Breast epithelium (tissue), 4 donors: ENCODE results near the gene LMNTD1. TPM values are rescaled to one million over a fixed set of nuclear protein-coding genes. Genes with fewer than 3 reads are reported as not detected.

Experiments used
- DNase-seq, 2 donors: peaks; one replicate each; pipeline ENCODE4 v3.0.0-alpha.2; 2019; ENCODE audit warnings: low spot score in 2 of 2
- H3K27ac ChIP-seq, 2 donors: fragments of 200-600 bp; sonication (generic) in 1 of 2; one replicate each; pipeline ENCODE4 v1.5.1; 2016 to 2019; ENCODE audit warnings: mild to moderate bottlenecking in 1 of 2
- H3K27me3 ChIP-seq, 2 donors: fragments of 200-600 bp; sonication (generic) in 1 of 2; one replicate each; pipeline versions ENCODE4 v1.5.1 to v1.6.0; 2017 to 2019; ENCODE audit warnings: control low read depth in 1 of 2, mild to moderate bottlenecking in 1 of 2
- H3K36me3 ChIP-seq: fragments of 200-600 bp; one replicate; pipeline ENCODE4 v1.5.1; 2019
- H3K4me1 ChIP-seq, 2 donors: fragments of 200-600 bp; sonication (generic); one replicate each; pipeline ENCODE4 v1.5.1; 2016 to 2019; ENCODE audit warnings: control low read depth in 1 of 2
- H3K4me3 ChIP-seq, 3 donors: fragments of 200-600 bp; sonication (generic); 1 replicate in 2 of 3; 2 replicates in 1 of 3; pipeline ENCODE4 v1.5.1; 2016 to 2019; ENCODE audit warnings: mild to moderate bottlenecking in 3 of 3, moderate library complexity in 2 of 3
- H3K9me3 ChIP-seq, 2 donors: fragments of 200-600 bp; sonication (generic) in 1 of 2; one replicate each; pipeline ENCODE4 v1.5.1; 2016 to 2019; ENCODE audit warnings: control low read depth in 1 of 2
- CTCF ChIP-seq, 3 donors: fragments of 450-650 bp; IDR thresholded peaks; one replicate each; pipeline ENCODE4 v1.5.1; 2016 to 2017; ENCODE audit warnings: antibody characterized with exemption in 3 of 3, mild to moderate bottlenecking in 3 of 3, moderate library complexity in 3 of 3
- POLR2A ChIP-seq: fragments of 450-650 bp; IDR thresholded peaks from one replicate; pipeline ENCODE4 v1.6.1; 2016; ENCODE audit warnings: antibody characterized with exemption, mild to moderate bottlenecking, moderate library complexity
- POLR2AphosphoS5 ChIP-seq, 3 donors: sonication (generic); formaldehyde crosslinking; IDR thresholded peaks; one replicate each; pipeline ENCODE4 v1.6.1; 2017; ENCODE audit warnings: antibody characterized with exemption in 3 of 3
- intact Hi-C: fragments of 100-400 bp; cut with DNase I; formaldehyde crosslinking; loops from one replicate; pipeline ENCODE4 v1.15.1; 2023; ENCODE audit warnings: low total_unique reads
- total RNA-seq, 3 donors: library from RNA; depleted of rRNA; stranded (reverse); fragments of >200 nt; gene quantifications; one replicate each; pipeline ENCODE4 v1.1.0, GENCODE V29; 2016

The LMNTD1 gene
- total RNA-seq, 3 donors from 2014 or later = not detected

DNA sequence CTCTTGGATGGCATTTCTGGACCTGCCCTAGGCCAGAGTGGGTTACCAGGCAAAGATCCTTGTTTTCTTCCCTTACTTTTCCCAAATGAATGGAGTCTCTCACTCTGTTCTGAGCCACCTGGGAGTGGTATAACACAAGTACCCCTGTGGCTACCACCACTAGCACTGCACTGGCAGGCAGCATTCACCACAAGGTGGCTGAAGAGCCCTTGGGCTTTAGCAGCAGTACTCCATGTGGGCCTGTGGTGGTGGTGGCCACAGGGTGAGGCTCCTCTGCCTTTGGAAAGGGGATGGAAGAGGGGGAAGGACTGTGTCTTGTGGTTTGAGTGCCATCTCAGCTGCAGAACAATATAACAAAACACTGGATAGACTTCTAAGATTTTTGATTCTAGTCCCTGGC is 38.1 kb upstream of the LMNTD1 start:
- Histone ChIP-seq H3K27ac (no peak overlapping the region), H3K4me3 (no peak overlapping the region), H3K9me3 (no peaks in the 10 kb centered on the region), H3K36me3 (no peaks in the 10 kb centered on the region), H3K27me3 (no peaks in the 10 kb centered on the region), H3K4me1 (no peaks in the 10 kb centered on the region)
- intact Hi-C loops = no loop called here
- TF ChIP-seq CTCF (IDR thresholded peaks at IDR 0.05) (no peak), POLR2AphosphoS5 (IDR thresholded peaks at IDR 0.05) (no peak), POLR2A (no peak)
- no peak for DNase-seq

- Histone ChIP-seq H3K27me3 (no peaks in the 10 kb centered on the region), H3K4me3 (no peak overlapping the region), H3K9me3 (no peaks in the 10 kb centered on the region), H3K4me1 (no peaks in the 10 kb centered on the region), H3K27ac (no peak overlapping the region), H3K36me3 (no peaks in the 10 kb centered on the region)
- intact Hi-C loops = no loop called here
- no peak for DNase-seq
- TF ChIP-seq POLR2AphosphoS5 (IDR thresholded peaks at IDR 0.05) (no peak), POLR2A (no peak), CTCF (IDR thresholded peaks at IDR 0.05) (no peak)
Measured at GRCh38 chr12:25590011-25590721, 37.1 kb upstream of the LMNTD1 start.

DNA sequence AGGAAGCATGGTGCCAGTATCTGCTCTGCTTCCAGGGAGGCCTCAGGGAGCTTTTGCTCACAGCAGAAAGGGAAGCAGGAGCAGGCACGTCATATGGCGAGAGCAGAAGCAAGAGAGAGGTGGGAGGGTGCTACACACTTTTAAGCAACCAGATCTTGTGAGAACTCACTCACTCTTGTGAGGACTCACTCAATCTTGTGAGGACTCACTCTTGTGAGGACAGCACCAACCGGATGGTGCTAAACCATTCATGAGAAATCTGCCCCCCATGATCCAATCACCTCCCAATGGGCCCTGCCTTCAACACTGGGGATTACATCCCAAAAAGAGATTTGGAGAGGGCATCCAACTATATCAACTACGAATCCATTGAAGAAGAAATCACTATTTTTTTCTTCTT is 34.3 kb upstream of the LMNTD1 start:
- H3K27ac ChIP-seq = no peak overlapping the region
- no peaks in the 10 kb centered on the region for H3K9me3 ChIP-seq
- H3K4me3 ChIP-seq = no peak overlapping the region
- no peaks in the 10 kb centered on the region for H3K27me3 ChIP-seq
- TF ChIP-seq POLR2AphosphoS5 (IDR thresholded peaks at IDR 0.05) = no peak
- TF ChIP-seq POLR2A = no peak
- no peak for DNase-seq
- no peaks in the 10 kb centered on the region for H3K4me1 ChIP-seq
- H3K36me3 ChIP-seq = no peaks in the 10 kb centered on the region
- intact Hi-C loops = no loop called here

DNA sequence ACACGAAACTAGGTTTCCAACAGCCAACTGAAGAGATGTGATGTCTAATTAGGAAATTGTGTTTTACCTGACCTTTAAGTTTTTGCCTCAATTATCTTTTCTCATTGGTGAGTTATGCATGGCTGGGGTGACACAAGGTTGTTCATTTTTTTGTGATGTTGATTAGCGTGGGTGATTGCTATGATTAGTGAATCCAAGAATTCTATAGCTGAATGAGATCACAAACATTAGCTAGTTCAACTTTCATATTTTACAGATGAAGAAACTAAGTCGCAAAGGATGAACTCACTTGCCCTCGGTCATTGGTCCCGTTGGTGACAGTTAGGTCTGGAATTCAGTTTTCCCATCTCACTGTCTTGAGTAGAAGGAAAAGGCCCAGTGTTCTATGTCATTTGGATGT is 32.6 kb upstream of the LMNTD1 start:
- Histone ChIP-seq H3K27me3 (no peaks in the 10 kb centered on the region), H3K9me3 (no peaks in the 10 kb centered on the region), H3K36me3 (no peaks in the 10 kb centered on the region), H3K4me3 (no peak overlapping the region), H3K4me1 (no peaks in the 10 kb centered on the region), H3K27ac (peak overlapping the region; percentile 52 to 71)
- intact Hi-C loops = no loop called here
- TF ChIP-seq CTCF (IDR thresholded peaks at IDR 0.05) = no peak
- TF ChIP-seq POLR2AphosphoS5 (IDR thresholded peaks at IDR 0.05) = no peak
- no peak for TF ChIP-seq POLR2A
- DNase-seq = no peak

DNA sequence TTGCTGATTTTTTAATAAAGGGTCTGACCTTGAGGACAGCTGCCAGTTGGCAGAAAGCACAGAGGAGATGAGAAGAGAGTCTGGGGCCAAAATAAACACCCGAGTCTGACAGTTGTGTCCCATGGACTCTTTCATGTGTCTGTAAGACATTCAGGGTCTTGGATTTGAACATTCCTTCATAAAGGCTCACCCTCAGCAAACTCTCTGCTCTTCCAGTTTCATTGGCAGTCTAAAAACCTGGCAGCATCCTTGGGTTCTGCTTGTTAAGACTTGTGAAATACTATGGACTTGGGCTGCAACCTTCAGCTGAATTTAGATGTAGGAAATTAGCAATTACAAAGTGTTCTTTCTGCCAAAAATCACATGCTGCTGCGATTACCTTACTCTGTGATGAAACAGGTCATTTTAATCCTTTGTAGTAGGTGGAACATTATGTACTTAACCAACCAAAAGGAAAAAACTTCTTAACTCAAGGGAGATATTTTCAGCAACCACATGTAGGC is 32.0 kb upstream of the LMNTD1 start:
- DNase-seq = peak in 1 of 2 donors; percentile 84
- Histone ChIP-seq H3K9me3 (no peaks in the 10 kb centered on the region), H3K4me1 (no peaks in the 10 kb centered on the region), H3K4me3 (no peak overlapping the region), H3K36me3 (no peaks in the 10 kb centered on the region), H3K27ac (peak overlapping the region; percentile 58 to 75), H3K27me3 (no peaks in the 10 kb centered on the region)
- no peak for TF ChIP-seq POLR2A
- TF ChIP-seq POLR2AphosphoS5 (IDR thresholded peaks at IDR 0.05) = peak; percentile 14 to 93 (median 68)
- intact Hi-C loops = no loop called here

GRCh38 chr12:25584596-25584995 is 31.5 kb upstream of the LMNTD1 start:
- Histone ChIP-seq H3K27ac (peak overlapping the region; percentile 58 to 75), H3K9me3 (no peaks in the 10 kb centered on the region), H3K4me1 (no peaks in the 10 kb centered on the region), H3K4me3 (no peak overlapping the region), H3K36me3 (no peaks in the 10 kb centered on the region), H3K27me3 (no peaks in the 10 kb centered on the region)
- no peak for TF ChIP-seq POLR2AphosphoS5 (IDR thresholded peaks at IDR 0.05)
- TF ChIP-seq POLR2A = no peak
- TF ChIP-seq CTCF (IDR thresholded peaks at IDR 0.05) = no peak
- no peak for DNase-seq
- intact Hi-C loops = no loop called here
